ENCODE measurements around the gene STXBP5. TPM values are rescaled to one million over a fixed set of nuclear protein-coding genes. Genes with fewer than 3 reads are reported as not detected.
A peak's percentile ranks its signal among the peaks of the same experiment; 100 is the strongest.

Gene STXBP5
- total and polyA plus RNA-seq, 2 of the 13 experiments (the other 11 are each of a cell fraction or from before 2014, with no cell fraction given), result 8.8 to 19.4 TPM

DNA sequence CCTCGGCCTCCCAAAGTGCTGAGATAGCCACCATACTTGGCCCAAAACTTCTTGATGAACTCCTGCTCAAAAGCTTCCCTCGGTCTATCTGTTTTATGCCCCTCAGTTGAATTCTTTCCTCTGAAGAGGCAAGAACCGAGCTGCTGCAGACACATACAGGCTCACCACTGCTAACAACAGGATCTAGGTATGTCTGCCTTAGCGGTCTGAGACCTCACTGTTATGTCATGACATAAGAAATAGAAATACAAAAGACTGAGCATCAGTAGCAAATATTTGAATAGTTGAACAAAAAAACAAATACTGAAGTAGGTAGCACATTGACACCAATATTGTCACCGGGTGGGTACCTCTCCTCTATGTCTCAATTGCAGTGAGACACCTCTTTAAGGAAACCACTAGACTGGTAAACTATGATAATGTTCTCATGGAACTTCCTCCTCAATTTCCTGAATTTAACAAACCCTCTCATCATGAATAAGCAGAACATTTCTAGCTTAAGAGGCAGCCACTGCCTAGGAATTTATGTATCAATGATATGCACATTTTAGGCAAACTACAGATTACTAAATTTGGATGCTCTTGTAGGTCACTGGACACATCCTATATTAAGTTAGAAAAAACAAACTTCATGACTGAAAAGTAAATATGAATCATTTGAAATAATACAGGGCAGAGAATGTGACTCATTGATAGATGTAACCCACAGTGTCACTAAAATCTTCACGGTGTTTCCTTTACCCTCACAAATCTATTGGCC, 9.4 kb upstream of the STXBP5 start:
- peaks cover 20% of the 10 kb centered on the region for H3K4me1 ChIP-seq (ENCODE audit: insufficient read depth, low read length)
- no peaks in the 10 kb centered on the region for H3K36me3 ChIP-seq (replicated peaks in 1 of 2; ENCODE audit: control insufficient read depth in 1 of 2, insufficient read depth in 2 of 2, low read length in 2 of 2)
- H3K4me2 ChIP-seq (ENCODE audit: low read depth, low read length), result no peak overlapping the region
- no peaks in the 10 kb centered on the region; a peak in 1 of 5 replicates for H3K27me3 ChIP-seq (ENCODE audit: control insufficient read depth in 1 of 2, insufficient read depth in 2 of 2, low read length in 2 of 2)
- intact Hi-C loops (cut with micrococcal nuclease; ENCODE audit: unreplicated experiment), result loop anchor here (10.0 kb wide), 1 partner anchor 650 kb away; the partner anchor contains the start of gene RAB32
- no peak overlapping the region for H3K27ac ChIP-seq (ENCODE audit: extremely low read length, insufficient read depth, low read length)
- BruUV-seq (replicated peaks), result no TSS peak
- no peak overlapping the region for H2AFZ ChIP-seq (ENCODE audit: low read length)
- H4K20me1 ChIP-seq (ENCODE audit: insufficient read depth, low read length), result no peaks in the 10 kb centered on the region
- no peak overlapping the region for H3K9ac ChIP-seq (ENCODE audit: insufficient read depth, low read depth, low read length)
- TF ChIP-seq ZNF567 (CRISPR knock-in tag; IDR thresholded peaks at IDR 0.05; ENCODE audit: borderline replicate concordance) (no peak), KAT2B (IDR thresholded peaks at IDR 0.05; ENCODE audit: borderline replicate concordance, low read depth, low read length) (no peak), PLRG1 (conservative IDR thresholded peaks at IDR 0.05) (no peak), KDM3A (CRISPR knock-in tag; IDR thresholded peaks at IDR 0.05; ENCODE audit: low read depth) (no peak)
- TF ChIP-seq, protein P1, sequence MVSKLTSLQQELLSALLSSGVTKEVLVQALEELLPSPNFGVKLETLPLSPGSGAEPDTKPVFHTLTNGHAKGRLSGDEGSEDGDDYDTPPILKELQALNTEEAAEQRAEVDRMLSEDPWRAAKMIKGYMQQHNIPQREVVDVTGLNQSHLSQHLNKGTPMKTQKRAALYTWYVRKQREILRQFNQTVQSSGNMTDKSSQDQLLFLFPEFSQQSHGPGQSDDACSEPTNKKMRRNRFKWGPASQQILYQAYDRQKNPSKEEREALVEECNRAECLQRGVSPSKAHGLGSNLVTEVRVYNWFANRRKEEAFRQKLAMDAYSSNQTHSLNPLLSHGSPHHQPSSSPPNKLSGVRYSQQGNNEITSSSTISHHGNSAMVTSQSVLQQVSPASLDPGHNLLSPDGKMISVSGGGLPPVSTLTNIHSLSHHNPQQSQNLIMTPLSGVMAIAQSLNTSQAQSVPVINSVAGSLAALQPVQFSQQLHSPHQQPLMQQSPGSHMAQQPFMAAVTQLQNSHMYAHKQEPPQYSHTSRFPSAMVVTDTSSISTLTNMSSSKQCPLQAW (CRISPR knock-in tag; IDR thresholded peaks at IDR 0.05), result no peak
- in situ Hi-C loops (cut with HindIII; ENCODE audit: extremely low pct_ligation_motif_present, low pct_unique_long_range_greater_than_20kb), result no loop called here
- FAIRE-seq (peak; percentile 34), DNase-seq (ENCODE audit: low spot score) (no peak), ATAC-seq (no peak)
- ChIA-PET CTCF (ENCODE audit: low intra/inter-chr PET ratio, low total read pairs) (no interaction called here), POLR2A (no interaction called here)
- H3K79me2 ChIP-seq (ENCODE audit: insufficient read depth, low read length), result no peaks in the 10 kb centered on the region
- 36% methylated on average over 6 of the region's 6 CpGs for WGBS (ENCODE audit: low lambda C conversion rate)
- no peak overlapping the region for H3K4me3 ChIP-seq (replicated peaks in 1 of 3; ENCODE audit: insufficient read depth in 1 of 3, low read depth in 2 of 3, low read length in 3 of 3)
- H3K9me3 ChIP-seq (ENCODE audit: low read length), result no peaks in the 10 kb centered on the region

DNA sequence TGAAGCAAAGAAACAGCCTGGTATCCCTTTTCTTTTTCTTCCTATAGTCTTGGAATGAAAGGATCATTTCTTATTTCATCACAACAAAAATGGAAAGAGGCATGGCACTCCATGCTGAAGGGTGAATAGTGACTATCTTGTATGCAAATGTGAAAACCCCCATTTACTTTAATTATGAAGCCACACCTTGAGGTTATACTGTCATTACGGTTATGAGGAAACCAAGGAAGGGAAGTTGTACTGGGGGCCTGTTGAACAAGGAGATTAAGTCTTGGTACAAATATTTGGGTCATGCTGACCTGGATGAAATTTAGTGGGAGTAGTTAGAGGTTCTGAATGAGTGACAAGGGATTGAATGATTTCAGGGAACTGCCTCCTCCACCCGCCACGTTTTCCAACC, 8.7 kb upstream of the STXBP5 start:
- CTCF ChIA-PET (ENCODE audit: low intra/inter-chr PET ratio, low total read pairs), result no interaction called here
- no peak for TF ChIP-seq GATAD2A (CRISPR knock-in tag; IDR thresholded peaks at IDR 0.05)
- TF ChIP-seq NPAS2 (CRISPR knock-in tag; IDR thresholded peaks at IDR 0.05; ENCODE audit: borderline replicate concordance), result no peak
- no peak for TF ChIP-seq SOX6 (IDR thresholded peaks at IDR 0.05)
- TF ChIP-seq SOX6 (CRISPR knock-in tag; IDR thresholded peaks at IDR 0.05), result no peak
- no peak for TF ChIP-seq JARID2 (CRISPR knock-in tag; IDR thresholded peaks at IDR 0.05; ENCODE audit: insufficient replicate concordance)
- no peak for TF ChIP-seq ZNF781 (CRISPR knock-in tag; IDR thresholded peaks at IDR 0.05; ENCODE audit: borderline replicate concordance, not compliant biosample characterization)
- TF ChIP-seq NONO (IDR thresholded peaks at IDR 0.05), result no peak
- no peak for TF ChIP-seq NONO (CRISPR knock-in tag; conservative IDR thresholded peaks at IDR 0.05)
- no peak for TF ChIP-seq ZC3H4 (CRISPR knock-in tag; IDR thresholded peaks at IDR 0.05; ENCODE audit: borderline replicate concordance)
- no peak for TF ChIP-seq SIX4 (CRISPR knock-in tag; IDR thresholded peaks at IDR 0.05)
- no peak for TF ChIP-seq NFE2L1 (CRISPR knock-in tag; IDR thresholded peaks at IDR 0.05; ENCODE audit: borderline replicate concordance)
- no peak for TF ChIP-seq ZNF749 (CRISPR knock-in tag; IDR thresholded peaks at IDR 0.05; ENCODE audit: borderline replicate concordance)
- no peak for TF ChIP-seq NR2F6 (IDR thresholded peaks at IDR 0.05)
- TF ChIP-seq NR2F6 (CRISPR knock-in tag; IDR thresholded peaks at IDR 0.05), result no peak

More for the DNA sequence above, 8.7 kb upstream of the STXBP5 start:
- H3K36me3 ChIP-seq (replicated peaks in 1 of 2; ENCODE audit: control insufficient read depth in 1 of 2, insufficient read depth in 2 of 2, low read length in 2 of 2), result no peaks in the 10 kb centered on the region
- H4K20me1 ChIP-seq (ENCODE audit: insufficient read depth, low read length), result no peaks in the 10 kb centered on the region
- WGBS (ENCODE audit: low lambda C conversion rate), result 48% methylated on average over 3 of the region's 3 CpGs
- no peaks in the 10 kb centered on the region; a peak in 1 of 5 replicates for H3K27me3 ChIP-seq (ENCODE audit: control insufficient read depth in 1 of 2, insufficient read depth in 2 of 2, low read length in 2 of 2)
- no peaks in the 10 kb centered on the region for H3K9me3 ChIP-seq (ENCODE audit: low read length)
- H2AFZ ChIP-seq (ENCODE audit: low read length), result no peak overlapping the region
- no peaks in the 10 kb centered on the region for H3K79me2 ChIP-seq (ENCODE audit: insufficient read depth, low read length)
- ATAC-seq (no peak), FAIRE-seq (no peak), DNase-seq (ENCODE audit: low spot score) (no peak)
- H3K4me1 ChIP-seq (ENCODE audit: insufficient read depth, low read length), result peaks cover 20% of the 10 kb centered on the region
- no peak overlapping the region for H3K4me3 ChIP-seq (replicated peaks in 1 of 3; ENCODE audit: insufficient read depth in 1 of 3, low read depth in 2 of 3, low read length in 3 of 3)
- intact Hi-C loops (cut with micrococcal nuclease; ENCODE audit: unreplicated experiment), result loop anchor here (10.0 kb wide), 1 partner anchor 651 kb away; the partner anchor contains the start of gene RAB32
- in situ Hi-C loops (cut with HindIII; ENCODE audit: extremely low pct_ligation_motif_present, low pct_unique_long_range_greater_than_20kb), result no loop called here
- H3K9ac ChIP-seq (ENCODE audit: insufficient read depth, low read depth, low read length), result no peak overlapping the region
- POLR2A ChIA-PET, result no interaction called here
- BruUV-seq (replicated peaks), result no TSS peak
- no peak overlapping the region for H3K27ac ChIP-seq (ENCODE audit: extremely low read length, insufficient read depth, low read length)
- H3K4me2 ChIP-seq (ENCODE audit: low read depth, low read length), result no peak overlapping the region
